ENCODE data around the gene GBE1.

Gene GBE1

GRCh38 chr3:81694662-81695061 is 66.8 kb downstream of the GBE1 start:
- no peak for TF ChIP-seq GATA3 (IDR thresholded peaks at IDR 0.05; ENCODE audit: low read depth, low read length)
- no peak for TF ChIP-seq GATA2 (IDR thresholded peaks at IDR 0.05; ENCODE audit: low read depth, low read length)

- TF ChIP-seq GATA2 (IDR thresholded peaks at IDR 0.05; ENCODE audit: low read depth, low read length) (no peak), GATA3 (IDR thresholded peaks at IDR 0.05; ENCODE audit: low read depth, low read length) (no peak)
Measured at GRCh38 chr3:81692766-81693165, 68.7 kb downstream of the GBE1 start.

- TF ChIP-seq GATA3 (IDR thresholded peaks at IDR 0.05; ENCODE audit: low read depth, low read length) (no peak), GATA2 (IDR thresholded peaks at IDR 0.05; ENCODE audit: low read depth, low read length) (no peak)
Measured at GRCh38 chr3:81689617-81690016, 71.8 kb downstream of the GBE1 start.

GRCh38 chr3:81684751-81685395 is 76.6 kb downstream of the GBE1 start:
- TF ChIP-seq GATA2 (IDR thresholded peaks at IDR 0.05; ENCODE audit: low read depth, low read length) (no peak), GATA3 (IDR thresholded peaks at IDR 0.05; ENCODE audit: low read depth, low read length) (no peak)

GRCh38 chr3:81676706-81677456 is 84.6 kb downstream of the GBE1 start:
- TF ChIP-seq GATA2 (IDR thresholded peaks at IDR 0.05; ENCODE audit: low read depth, low read length) (no peak), GATA3 (IDR thresholded peaks at IDR 0.05; ENCODE audit: low read depth, low read length) (no peak)

- TF ChIP-seq GATA2 (IDR thresholded peaks at IDR 0.05; ENCODE audit: low read depth, low read length): no peak
- no peak for TF ChIP-seq GATA3 (IDR thresholded peaks at IDR 0.05; ENCODE audit: low read depth, low read length)
Measured at GRCh38 chr3:81674690-81675089, 86.8 kb downstream of the GBE1 start.

GRCh38 chr3:81668283-81668682 is 93.2 kb downstream of the GBE1 start:
- TF ChIP-seq GATA2 (IDR thresholded peaks at IDR 0.05; ENCODE audit: low read depth, low read length) (no peak), GATA3 (IDR thresholded peaks at IDR 0.05; ENCODE audit: low read depth, low read length) (no peak)

GRCh38 chr3:81666502-81667121 is 94.8 kb downstream of the GBE1 start:
- TF ChIP-seq GATA2 (IDR thresholded peaks at IDR 0.05; ENCODE audit: low read depth, low read length): no peak
- TF ChIP-seq GATA3 (IDR thresholded peaks at IDR 0.05; ENCODE audit: low read depth, low read length): no peak

GRCh38 chr3:81663114-81663513 is 98.3 kb downstream of the GBE1 start:
- TF ChIP-seq GATA3 (IDR thresholded peaks at IDR 0.05; ENCODE audit: low read depth, low read length): no peak
- no peak for TF ChIP-seq GATA2 (IDR thresholded peaks at IDR 0.05; ENCODE audit: low read depth, low read length)

GRCh38 chr3:81660036-81660435 is 101.4 kb downstream of the GBE1 start:
- TF ChIP-seq GATA3 (IDR thresholded peaks at IDR 0.05; ENCODE audit: low read depth, low read length) (no peak), GATA2 (IDR thresholded peaks at IDR 0.05; ENCODE audit: low read depth, low read length) (no peak)

- TF ChIP-seq GATA2 (IDR thresholded peaks at IDR 0.05; ENCODE audit: low read depth, low read length) (no peak), GATA3 (IDR thresholded peaks at IDR 0.05; ENCODE audit: low read depth, low read length) (no peak)
Measured at GRCh38 chr3:81658322-81658997, 103.0 kb downstream of the GBE1 start.

GRCh38 chr3:81651139-81651538 is 110.3 kb downstream of the GBE1 start:
- TF ChIP-seq GATA3 (IDR thresholded peaks at IDR 0.05; ENCODE audit: low read depth, low read length) (no peak), GATA2 (IDR thresholded peaks at IDR 0.05; ENCODE audit: low read depth, low read length) (no peak)

- TF ChIP-seq GATA3 (IDR thresholded peaks at IDR 0.05; ENCODE audit: low read depth, low read length): no peak
- TF ChIP-seq GATA2 (IDR thresholded peaks at IDR 0.05; ENCODE audit: low read depth, low read length): no peak
Measured at GRCh38 chr3:81650187-81650586, 111.3 kb downstream of the GBE1 start.

- no peak for TF ChIP-seq GATA2 (IDR thresholded peaks at IDR 0.05; ENCODE audit: low read depth, low read length)
- TF ChIP-seq GATA3 (IDR thresholded peaks at IDR 0.05; ENCODE audit: low read depth, low read length): no peak
Measured at GRCh38 chr3:81645248-81645647, 116.2 kb downstream of the GBE1 start.

Measured in SH-SY5Y (cell line).